Measurements from ENCODE around the gene DPYD. TPM values are rescaled to one million over a fixed set of nuclear protein-coding genes. Genes with fewer than 3 reads are reported as not detected.

DPYD gene
- total and polyA plus RNA-seq, 10 of the 15 experiments (the other 5 are each of a cell fraction or from before 2014, with no cell fraction given): 5.7 to 23.8 (median 10.2) TPM

- RAD21 ChIA-PET (ENCODE audit: unreplicated experiment): no interaction called here
- no peaks in the 10 kb centered on the region for H3K9me3 ChIP-seq (replicated peaks; ENCODE audit: control insufficient read depth, insufficient read depth, low read length)
- H3K9ac ChIP-seq (ENCODE audit: control insufficient read depth, insufficient read depth, low read length): no peak overlapping the region
- H3K4me3 ChIP-seq: no peak overlapping the region
- no TSS peak for BruUV-seq (replicated peaks)
- no peak for TF ChIP-seq NFXL1 (IDR thresholded peaks at IDR 0.05; ENCODE audit: borderline replicate concordance)
- TF ChIP-seq ZNF687 (IDR thresholded peaks at IDR 0.05): no peak
- no peak for TF ChIP-seq MEF2A (IDR thresholded peaks at IDR 0.05; ENCODE audit: insufficient read depth, low read depth, low read length)
- TF ChIP-seq, protein P1, sequence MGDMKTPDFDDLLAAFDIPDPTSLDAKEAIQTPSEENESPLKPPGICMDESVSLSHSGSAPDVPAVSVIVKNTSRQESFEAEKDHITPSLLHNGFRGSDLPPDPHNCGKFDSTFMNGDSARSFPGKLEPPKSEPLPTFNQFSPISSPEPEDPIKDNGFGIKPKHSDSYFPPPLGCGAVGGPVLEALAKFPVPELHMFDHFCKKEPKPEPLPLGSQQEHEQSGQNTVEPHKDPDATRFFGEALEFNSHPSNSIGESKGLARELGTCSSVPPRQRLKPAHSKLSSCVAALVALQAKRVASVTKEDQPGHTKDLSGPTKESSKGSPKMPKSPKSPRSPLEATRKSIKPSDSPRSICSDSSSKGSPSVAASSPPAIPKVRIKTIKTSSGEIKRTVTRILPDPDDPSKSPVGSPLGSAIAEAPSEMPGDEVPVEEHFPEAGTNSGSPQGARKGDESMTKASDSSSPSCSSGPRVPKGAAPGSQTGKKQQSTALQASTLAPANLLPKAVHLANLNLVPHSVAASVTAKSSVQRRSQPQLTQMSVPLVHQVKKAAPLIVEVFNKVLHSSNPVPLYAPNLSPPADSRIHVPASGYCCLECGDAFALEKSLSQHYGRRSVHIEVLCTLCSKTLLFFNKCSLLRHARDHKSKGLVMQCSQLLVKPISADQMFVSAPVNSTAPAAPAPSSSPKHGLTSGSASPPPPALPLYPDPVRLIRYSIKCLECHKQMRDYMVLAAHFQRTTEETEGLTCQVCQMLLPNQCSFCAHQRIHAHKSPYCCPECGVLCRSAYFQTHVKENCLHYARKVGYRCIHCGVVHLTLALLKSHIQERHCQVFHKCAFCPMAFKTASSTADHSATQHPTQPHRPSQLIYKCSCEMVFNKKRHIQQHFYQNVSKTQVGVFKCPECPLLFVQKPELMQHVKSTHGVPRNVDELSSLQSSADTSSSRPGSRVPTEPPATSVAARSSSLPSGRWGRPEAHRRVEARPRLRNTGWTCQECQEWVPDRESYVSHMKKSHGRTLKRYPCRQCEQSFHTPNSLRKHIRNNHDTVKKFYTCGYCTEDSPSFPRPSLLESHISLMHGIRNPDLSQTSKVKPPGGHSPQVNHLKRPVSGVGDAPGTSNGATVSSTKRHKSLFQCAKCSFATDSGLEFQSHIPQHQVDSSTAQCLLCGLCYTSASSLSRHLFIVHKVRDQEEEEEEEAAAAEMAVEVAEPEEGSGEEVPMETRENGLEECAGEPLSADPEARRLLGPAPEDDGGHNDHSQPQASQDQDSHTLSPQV (IDR thresholded peaks at IDR 0.05): no peak
- no peak for TF ChIP-seq BMI1 (IDR thresholded peaks at IDR 0.05; ENCODE audit: borderline replicate concordance)
- TF ChIP-seq BRCA1 (IDR thresholded peaks at IDR 0.05; ENCODE audit: low read depth, low read length): no peak
- TF ChIP-seq MXI1 (IDR thresholded peaks at IDR 0.05; ENCODE audit: low read depth, low read length): no peak
- no peak for TF ChIP-seq TAF1 (IDR thresholded peaks at IDR 0.05; ENCODE audit: borderline replicate concordance, low read depth, low read length)
- TF ChIP-seq IRF4 (IDR thresholded peaks at IDR 0.05; ENCODE audit: low read depth, low read length): no peak
- TF ChIP-seq RAD51 (IDR thresholded peaks at IDR 0.05): no peak
- no peak for TF ChIP-seq ASH2L (IDR thresholded peaks at IDR 0.05; ENCODE audit: borderline replicate concordance, low read depth)
- TF ChIP-seq ZNF217 (IDR thresholded peaks at IDR 0.05): no peak
- SMC1A ChIA-PET (ENCODE audit: uncharacterized antibody, unreplicated experiment): no interaction called here
- no peaks in the 10 kb centered on the region for H3K36me3 ChIP-seq (ENCODE audit: control insufficient read depth in 2 of 2, insufficient read depth in 2 of 2, low read length in 1 of 2)
- FAIRE-seq (no peak), ATAC-seq (no peak), DNase-seq (ENCODE audit: low read depth, low spot score) (no peak)
- CTCF ChIA-PET: interaction anchor here (0.6 kb wide), 1 partner anchor 348 kb away, joined by 3 read pairs; no protein-coding TSS in a partner anchor
- no peak overlapping the region for H3K4me2 ChIP-seq (ENCODE audit: control insufficient read depth, insufficient read depth)
- POLR2A ChIA-PET: no interaction called here
- no peaks in the 10 kb centered on the region for H3K4me1 ChIP-seq (ENCODE audit: control insufficient read depth, insufficient read depth, low read length)
- no peaks in the 10 kb centered on the region for H3K27me3 ChIP-seq (replicated peaks in 1 of 2; ENCODE audit: control insufficient read depth in 2 of 2, insufficient read depth in 2 of 2, low read length in 1 of 2)
- intact Hi-C loops (cut with micrococcal nuclease; ENCODE audit: unreplicated experiment) (no loop called here), in situ Hi-C loops (cut with MboI) (no loop called here)
- H2AFZ ChIP-seq (ENCODE audit: control insufficient read depth, low read depth, low read length): no peak overlapping the region
- no peak overlapping the region for H3K27ac ChIP-seq (ENCODE audit: control insufficient read depth, insufficient read depth)
- no peaks in the 10 kb centered on the region for H3K79me2 ChIP-seq (ENCODE audit: control insufficient read depth, insufficient read depth, low read length)
- no peaks in the 10 kb centered on the region for H4K20me1 ChIP-seq (ENCODE audit: control insufficient read depth, insufficient read depth)
Measured at GRCh38 chr1:97073169-97073568, 847.7 kb downstream of the DPYD start.

All from GM12878 (cell line).